Adrenal gland (tissue), 12 donors: ENCODE results near the gene ARHGAP33. TPM values are rescaled to one million over a fixed set of nuclear protein-coding genes. Genes with fewer than 3 reads are reported as not detected.

Experiments
- DNase-seq, 7 donors: peaks; one replicate each; pipeline ENCODE4 v3.0.0-alpha.2; 2019 to 2020
- H3K27ac ChIP-seq, 5 donors: fragments of 200-600 bp; sonication (generic) in 4 of 5; 1 replicate in 3 of 5; 2 replicates in 2 of 5; pipeline versions ENCODE4 v1.5.1 to v1.8.0; 2016 to 2020; ENCODE audit warnings: mild to moderate bottlenecking in 1 of 5
- H3K27me3 ChIP-seq: fragments of 200-600 bp; 2 replicates; pipeline ENCODE4 v1.8.0; 2021
- H3K36me3 ChIP-seq, 2 donors: fragments of 200-600 bp; replicated peaks in 1 of 2; 1 replicate in 1 of 2; 2 replicates in 1 of 2; pipeline versions ENCODE4 v1.5.1 to v1.8.0; 2018 to 2022
- H3K4me1 ChIP-seq, 2 donors: fragments of 200-600 bp; replicated peaks in 1 of 2; 1 replicate in 1 of 2; 2 replicates in 1 of 2; pipeline versions ENCODE4 v1.5.1 to v1.8.0; 2018 to 2021
- H3K4me3 ChIP-seq, 4 donors: fragments of 200-600 bp; sonication (generic) in 3 of 4; one replicate each; pipeline ENCODE4 v1.5.1; 2016 to 2018
- H3K9me3 ChIP-seq, 3 donors: fragments of 200-600 bp; sonication (generic) in 1 of 3; replicated peaks in 1 of 3; 1 replicate in 2 of 3; 2 replicates in 1 of 3; pipeline versions ENCODE4 v1.5.1 to v1.8.0; 2016 to 2021
- CTCF ChIP-seq, 6 experiments: fragments of 450-650 bp in 4 of 6; fragments of 200-600 bp in 2 of 6; sonication (generic) in 1 of 6; IDR thresholded peaks; 1 replicate in 5 of 6; 2 replicates in 1 of 6; pipeline versions ENCODE4 v1.5.1 to v1.8.0; 2016 to 2021; ENCODE audit warnings: antibody characterized with exemption in 6 of 6, mild to moderate bottlenecking in 2 of 6, moderate library complexity in 1 of 6
- POLR2A ChIP-seq, 2 donors: fragments of 450-650 bp; IDR thresholded peaks; one replicate each; pipeline ENCODE4 v1.6.1; 2017; ENCODE audit warnings: antibody characterized with exemption in 2 of 2, mild to moderate bottlenecking in 2 of 2, moderate library complexity in 1 of 2
- WGBS, 4 donors: extraction: QIAGEN DNeasy Blood & Tissue Kit in 2 of 4; methylation state at CpG; one replicate each; pipeline versions ENCODE4 v1.1.5 to v1.1.7; 2013 to 2017; 5-methylcytosine and 5-hydroxymethylcytosine counted together
- intact Hi-C, 2 donors: fragments of 100-400 bp; cut with DNase I; formaldehyde crosslinking; loops; one replicate each; pipeline versions ENCODE4 v1.14.1 to v1.15.0; 2022 to 2023
- polyA plus RNA-seq, 3 donors: library from polyadenylated mRNA; stranded (reverse); fragments of 200-250 nt in 2 of 3; fragments of 350-450 nt in 1 of 3; fragmentation: Illumina TruSeq in 1 of 3; extraction: RNeasy Lipid Tissue Mini Kit (QIAGEN cat#74804) in 1 of 3; gene quantifications; one replicate each; pipeline ENCODE4 v1.2.3, GENCODE V29; 2013 to 2014
- total RNA-seq, 9 donors: library from RNA; depleted of rRNA in 4 of 9; stranded (reverse); fragments of >200 nt in 4 of 9; fragments of 120-200 nt in 1 of 9; fragmentation: NEBNext Ultra II Directional in 1 of 9; extraction: Animal tissue kit (Norgen Biotek cat#: 25700) in 1 of 9; gene quantifications; one replicate each; pipeline versions ENCODE4 v1.1.0 to v1.2.4, GENCODE V29; 2013 to 2023
- donor health status: healthy with polysubstance abuse.
- donor health status: Bipolar disorder and iron deficiency.
- donor health status: DM: yes; HTN: yes; CAD: no.
- donor health status: DM: no; HTN: no; CAD: no.
- donor health status: DM: no; HTN: no; CAD: no.
- donor health status: DM: yes; HTN: yes; CAD: no.

Gene ARHGAP33
- total and polyA plus RNA-seq, 12 donors = 0.54 to 90.3 (median 5.5) TPM

GRCh38 chr19:35751839-35752745 lies 23.3 kb upstream of the ARHGAP33 start:
- Histone ChIP-seq H3K27me3 (no peaks in the 10 kb centered on the region), H3K4me3 (no peak overlapping the region), H3K9me3 (no peaks in the 10 kb centered on the region), H3K4me1 (peaks cover 31 to 34% of the 10 kb centered on the region in 2 donors), H3K27ac (no peak overlapping the region), H3K36me3 (peaks cover 0 to 24% of the 10 kb centered on the region in 2 donors)
- intact Hi-C loops = no loop called here
- TF ChIP-seq CTCF (IDR thresholded peaks at IDR 0.05) = no peak
- TF ChIP-seq POLR2A (IDR thresholded peaks at IDR 0.05) = no peak
- WGBS, 4 donors = 80 to 92% (median 91%) methylated on average over 10 to 14 of the region's 14 CpGs
- DNase-seq = peak in 1 of 7 donors; percentile 31

GRCh38 chr19:35752746-35753350 lies 22.5 kb upstream of the ARHGAP33 start:
- Histone ChIP-seq H3K4me1 (peaks cover 34 to 38% of the 10 kb centered on the region in 2 donors), H3K36me3 (peaks cover 0 to 24% of the 10 kb centered on the region in 2 donors), H3K27ac (peak overlapping the region in 1 of 5 donors; percentile 96), H3K9me3 (no peaks in the 10 kb centered on the region), H3K27me3 (no peaks in the 10 kb centered on the region), H3K4me3 (no peak overlapping the region)
- intact Hi-C loops = no loop called here
- TF ChIP-seq CTCF (IDR thresholded peaks at IDR 0.05) = no peak
- no peak for DNase-seq
- 92 to 97% (median 93%) methylated on average over 10 to 20 of the region's 20 CpGs for WGBS, 4 donors

- Histone ChIP-seq H3K27me3 (no peaks in the 10 kb centered on the region), H3K4me1 (peaks cover 36 to 39% of the 10 kb centered on the region in 2 donors), H3K36me3 (peaks cover 0 to 24% of the 10 kb centered on the region in 2 donors), H3K9me3 (no peaks in the 10 kb centered on the region), H3K4me3 (no peak overlapping the region), H3K27ac (peak overlapping the region in 2 of 5 donors; percentile 96 to 97)
- 82 to 92% (median 85%) methylated on average over 12 to 20 of the region's 20 CpGs for WGBS, 4 donors
- no peak for DNase-seq
- peak in 1 of 2 donors; percentile 12 for TF ChIP-seq POLR2A (IDR thresholded peaks at IDR 0.05)
- no peak for TF ChIP-seq CTCF (IDR thresholded peaks at IDR 0.05)
- intact Hi-C loops = no loop called here
These were observed 21.6 kb upstream of the ARHGAP33 start for GRCh38 chr19:35753634-35754369.
